ENCODE measurements around the gene CELSR2.

Gene CELSR2

DNA sequence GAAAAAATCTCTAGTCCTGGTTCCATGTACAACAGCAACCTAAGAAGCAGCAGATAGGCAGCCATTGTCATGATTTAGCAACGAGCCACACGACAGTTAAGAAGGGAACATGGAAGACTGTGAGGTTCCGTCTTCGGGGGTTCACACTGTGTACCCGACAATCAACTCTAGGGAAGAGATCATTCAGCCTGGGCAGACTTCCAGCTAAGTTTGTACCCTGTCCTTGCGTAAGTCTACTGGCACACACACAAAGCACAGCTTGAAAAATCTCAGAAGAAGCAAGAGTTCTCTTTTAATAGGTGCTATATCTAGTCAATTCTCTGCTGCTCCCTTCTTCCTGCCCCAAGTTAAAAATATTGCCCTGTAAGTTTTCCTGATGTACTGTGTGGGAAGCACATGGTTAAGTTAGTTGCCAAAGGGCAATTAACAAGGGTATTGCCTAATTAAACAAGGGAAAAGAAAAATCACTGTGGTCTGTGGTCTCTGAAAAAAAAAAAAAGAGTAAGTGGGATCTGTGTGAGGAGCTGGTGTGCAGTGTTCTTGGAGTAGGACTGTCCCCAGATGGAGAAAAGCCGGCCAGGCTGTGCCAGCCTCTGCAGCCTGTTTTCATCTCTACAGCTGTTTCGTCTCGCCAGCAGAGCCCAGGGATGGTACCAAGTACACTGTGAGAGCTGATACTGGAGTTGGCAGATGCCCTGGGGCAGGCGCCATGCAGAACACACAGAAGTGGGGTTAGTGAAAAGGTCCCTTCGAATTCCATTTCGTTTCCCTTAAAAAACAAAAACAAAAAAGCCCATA lies 63.8 kb downstream of the CELSR2 start:
- peak; percentile 32 for DNase-seq (ENCODE audit: low read depth)
- H3K4me3 ChIP-seq (ENCODE audit: low read length): no peak overlapping the region
- TF ChIP-seq, protein P1, sequence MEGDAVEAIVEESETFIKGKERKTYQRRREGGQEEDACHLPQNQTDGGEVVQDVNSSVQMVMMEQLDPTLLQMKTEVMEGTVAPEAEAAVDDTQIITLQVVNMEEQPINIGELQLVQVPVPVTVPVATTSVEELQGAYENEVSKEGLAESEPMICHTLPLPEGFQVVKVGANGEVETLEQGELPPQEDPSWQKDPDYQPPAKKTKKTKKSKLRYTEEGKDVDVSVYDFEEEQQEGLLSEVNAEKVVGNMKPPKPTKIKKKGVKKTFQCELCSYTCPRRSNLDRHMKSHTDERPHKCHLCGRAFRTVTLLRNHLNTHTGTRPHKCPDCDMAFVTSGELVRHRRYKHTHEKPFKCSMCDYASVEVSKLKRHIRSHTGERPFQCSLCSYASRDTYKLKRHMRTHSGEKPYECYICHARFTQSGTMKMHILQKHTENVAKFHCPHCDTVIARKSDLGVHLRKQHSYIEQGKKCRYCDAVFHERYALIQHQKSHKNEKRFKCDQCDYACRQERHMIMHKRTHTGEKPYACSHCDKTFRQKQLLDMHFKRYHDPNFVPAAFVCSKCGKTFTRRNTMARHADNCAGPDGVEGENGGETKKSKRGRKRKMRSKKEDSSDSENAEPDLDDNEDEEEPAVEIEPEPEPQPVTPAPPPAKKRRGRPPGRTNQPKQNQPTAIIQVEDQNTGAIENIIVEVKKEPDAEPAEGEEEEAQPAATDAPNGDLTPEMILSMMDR (conservative IDR thresholded peaks at IDR 0.05; ENCODE audit: low read length): no peak

DNA sequence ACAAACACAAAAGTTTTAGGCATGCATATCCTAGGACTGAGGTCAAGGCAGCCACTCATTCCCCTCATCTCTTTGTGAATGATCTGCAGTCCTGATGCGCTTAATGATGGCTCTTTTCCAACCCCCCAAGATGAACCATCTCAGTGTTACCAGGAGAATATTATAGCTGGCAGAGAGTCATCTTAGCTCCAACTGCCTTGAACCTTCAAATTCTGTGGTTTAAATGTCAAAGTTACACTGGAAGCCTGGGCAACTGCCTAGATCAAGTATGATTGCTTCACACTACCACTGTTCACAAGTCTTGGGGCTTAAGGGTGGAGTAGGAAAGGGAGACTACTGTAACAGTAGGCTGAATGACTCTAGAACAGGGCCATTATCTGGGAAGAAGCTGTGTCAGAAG lies 65.5 kb downstream of the CELSR2 start:
- TF ChIP-seq, protein P1 (conservative IDR thresholded peaks at IDR 0.05; ENCODE audit: low read length): no peak
- H3K4me3 ChIP-seq (ENCODE audit: low read length): no peak overlapping the region
- DNase-seq (ENCODE audit: low read depth): peak; percentile 73

DNA sequence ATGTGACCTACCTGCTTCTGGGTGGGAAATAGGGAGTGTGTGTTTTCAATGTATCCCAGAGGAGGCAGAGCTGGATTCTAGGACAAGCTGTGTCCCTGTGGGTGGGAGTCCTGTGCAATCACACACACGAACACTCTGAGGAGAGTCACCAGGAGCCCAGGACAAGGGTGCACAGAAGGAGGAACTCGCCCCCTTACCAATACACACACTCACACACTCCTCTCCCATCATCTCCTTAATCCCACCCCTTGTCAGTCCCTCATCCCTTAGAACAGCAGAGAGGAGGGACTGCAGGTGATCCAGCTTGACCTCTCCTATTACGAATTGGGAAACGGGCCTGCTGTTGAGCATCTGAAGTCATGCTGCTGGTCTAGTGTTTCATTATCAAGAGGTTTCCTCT lies 65.9 kb downstream of the CELSR2 start:
- no peak overlapping the region for H3K4me3 ChIP-seq (ENCODE audit: low read length)
- TF ChIP-seq, protein P1 (conservative IDR thresholded peaks at IDR 0.05; ENCODE audit: low read length): no peak
- no peak for DNase-seq (ENCODE audit: low read depth)

DNA sequence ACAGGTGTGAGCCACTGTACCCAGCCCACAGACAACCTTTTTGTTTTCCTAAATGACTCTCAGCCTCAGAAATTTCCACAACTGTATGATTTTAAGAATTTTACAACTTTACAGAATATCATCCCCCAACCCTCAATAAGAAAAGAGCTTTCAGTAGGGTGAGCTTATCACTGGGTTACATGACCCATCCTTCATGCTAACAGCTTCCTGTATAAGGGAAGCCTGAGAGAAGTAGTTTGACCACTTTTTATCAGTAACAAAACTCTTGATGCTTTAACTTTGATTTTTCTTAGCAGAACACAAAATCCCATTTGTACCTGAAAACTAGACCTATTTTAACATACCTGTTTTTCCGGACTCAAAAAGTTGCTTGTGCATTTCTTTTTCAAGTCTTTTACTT lies 67.2 kb downstream of the CELSR2 start:
- no peak for DNase-seq (ENCODE audit: low read depth)
- TF ChIP-seq, protein P1 (conservative IDR thresholded peaks at IDR 0.05; ENCODE audit: low read length): no peak
- H3K4me3 ChIP-seq (ENCODE audit: low read length): no peak overlapping the region

DNA sequence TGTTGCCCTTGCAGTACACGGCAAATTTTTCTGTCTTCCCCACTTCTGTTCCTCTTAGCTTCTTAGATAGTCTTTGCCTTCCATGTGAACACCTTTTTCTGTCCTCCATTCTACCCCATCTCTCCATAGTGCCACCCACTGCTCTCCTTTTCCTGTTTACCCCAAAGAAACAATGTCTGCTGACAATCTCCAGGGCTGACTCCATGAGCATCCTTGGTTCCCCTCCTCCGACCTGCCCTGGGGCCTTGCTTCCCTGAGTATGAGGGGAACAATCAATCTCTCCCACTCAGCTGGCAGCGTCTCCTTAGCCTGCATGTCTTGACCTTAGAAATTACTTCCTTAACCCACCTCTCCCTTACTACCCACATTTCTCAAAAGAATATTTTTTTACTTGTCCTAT lies 69.8 kb downstream of the CELSR2 start:
- no peak overlapping the region for H3K4me3 ChIP-seq (ENCODE audit: low read length)
- TF ChIP-seq, protein P1 (conservative IDR thresholded peaks at IDR 0.05; ENCODE audit: low read length): no peak
- no peak for DNase-seq (ENCODE audit: low read depth)

DNA sequence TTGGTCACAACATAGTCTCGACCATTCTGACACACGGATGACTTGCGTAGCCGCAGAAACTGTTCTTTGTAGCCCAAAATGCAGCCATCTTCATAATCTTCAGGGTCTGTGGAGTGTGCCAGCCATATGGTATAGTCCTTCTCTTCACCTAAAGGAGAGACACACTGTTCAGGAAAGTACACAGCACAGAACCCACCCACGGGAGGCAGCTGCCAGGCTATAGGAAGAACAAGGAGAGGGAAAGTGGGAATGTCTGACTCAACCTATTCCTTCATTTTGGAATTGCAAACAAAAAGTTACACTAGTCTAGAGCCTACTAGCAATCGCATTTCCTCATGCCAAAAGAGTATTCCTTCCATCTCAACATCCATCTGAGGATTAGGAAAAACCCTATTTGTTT lies 73.6 kb downstream of the CELSR2 start:
- DNase-seq (ENCODE audit: low read depth): no peak
- TF ChIP-seq, protein P1 (conservative IDR thresholded peaks at IDR 0.05; ENCODE audit: low read length): no peak
- H3K4me3 ChIP-seq (ENCODE audit: low read length): no peak overlapping the region

Data from AG10803 (cell line).